ENCODE results near the gene METTL26. TPM values are rescaled to one million over a fixed set of nuclear protein-coding genes. Genes with fewer than 3 reads are reported as not detected.

The METTL26 gene
- total RNA-seq, 1 experiment from 2014 or later: 115 TPM

DNA sequence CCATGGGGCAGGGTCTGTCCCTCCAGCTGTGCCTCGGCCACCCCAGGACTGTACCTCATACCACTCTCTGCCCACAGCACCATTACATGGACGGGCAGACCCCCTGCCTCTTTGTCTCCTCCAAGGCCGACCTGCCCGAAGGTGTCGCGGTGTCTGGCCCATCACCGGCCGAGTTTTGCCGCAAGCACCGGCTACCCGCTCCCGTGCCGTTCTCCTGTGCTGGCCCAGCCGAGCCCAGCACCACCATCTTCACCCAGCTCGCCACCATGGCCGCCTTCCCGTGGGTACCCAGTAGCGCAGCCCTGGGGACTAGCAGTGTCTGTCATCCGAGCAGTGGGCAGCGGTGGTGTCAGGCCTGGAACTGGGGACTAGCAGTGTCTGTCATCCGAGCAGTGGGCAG lies 36.7 kb upstream of the METTL26 start:
- POLR2A ChIA-PET: no interaction called here
- no peaks in the 10 kb centered on the region for H3K27me3 Mint-ChIP-seq (ENCODE audit: low read depth)
- H3K4me1 Mint-ChIP-seq: peaks cover 12% of the 10 kb centered on the region
- TF ChIP-seq ZNF219 (CRISPR knock-in tag; IDR thresholded peaks at IDR 0.05; ENCODE audit: borderline replicate concordance) (no peak), MXD4 (CRISPR knock-in tag; IDR thresholded peaks at IDR 0.05; ENCODE audit: borderline replicate concordance) (no peak), ZNF263 (CRISPR knock-in tag; IDR thresholded peaks at IDR 0.05; ENCODE audit: low read depth) (no peak), CREB1 (CRISPR knock-in tag; IDR thresholded peaks at IDR 0.05) (no peak), TEAD1 (CRISPR knock-in tag; IDR thresholded peaks at IDR 0.05) (no peak), CBFB (CRISPR knock-in tag; IDR thresholded peaks at IDR 0.05; ENCODE audit: low read depth) (no peak), NR2C2 (CRISPR knock-in tag; IDR thresholded peaks at IDR 0.05) (no peak), ZBTB21 (CRISPR knock-in tag; IDR thresholded peaks at IDR 0.05; ENCODE audit: borderline replicate concordance) (no peak), SMAD3 (CRISPR knock-in tag; IDR thresholded peaks at IDR 0.05; ENCODE audit: borderline replicate concordance) (no peak)
- TF ChIP-seq, protein P1, sequence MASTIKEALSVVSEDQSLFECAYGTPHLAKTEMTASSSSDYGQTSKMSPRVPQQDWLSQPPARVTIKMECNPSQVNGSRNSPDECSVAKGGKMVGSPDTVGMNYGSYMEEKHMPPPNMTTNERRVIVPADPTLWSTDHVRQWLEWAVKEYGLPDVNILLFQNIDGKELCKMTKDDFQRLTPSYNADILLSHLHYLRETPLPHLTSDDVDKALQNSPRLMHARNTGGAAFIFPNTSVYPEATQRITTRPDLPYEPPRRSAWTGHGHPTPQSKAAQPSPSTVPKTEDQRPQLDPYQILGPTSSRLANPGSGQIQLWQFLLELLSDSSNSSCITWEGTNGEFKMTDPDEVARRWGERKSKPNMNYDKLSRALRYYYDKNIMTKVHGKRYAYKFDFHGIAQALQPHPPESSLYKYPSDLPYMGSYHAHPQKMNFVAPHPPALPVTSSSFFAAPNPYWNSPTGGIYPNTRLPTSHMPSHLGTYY (CRISPR knock-in tag; IDR thresholded peaks at IDR 0.05): no peak
- TF ChIP-seq, protein P2, sequence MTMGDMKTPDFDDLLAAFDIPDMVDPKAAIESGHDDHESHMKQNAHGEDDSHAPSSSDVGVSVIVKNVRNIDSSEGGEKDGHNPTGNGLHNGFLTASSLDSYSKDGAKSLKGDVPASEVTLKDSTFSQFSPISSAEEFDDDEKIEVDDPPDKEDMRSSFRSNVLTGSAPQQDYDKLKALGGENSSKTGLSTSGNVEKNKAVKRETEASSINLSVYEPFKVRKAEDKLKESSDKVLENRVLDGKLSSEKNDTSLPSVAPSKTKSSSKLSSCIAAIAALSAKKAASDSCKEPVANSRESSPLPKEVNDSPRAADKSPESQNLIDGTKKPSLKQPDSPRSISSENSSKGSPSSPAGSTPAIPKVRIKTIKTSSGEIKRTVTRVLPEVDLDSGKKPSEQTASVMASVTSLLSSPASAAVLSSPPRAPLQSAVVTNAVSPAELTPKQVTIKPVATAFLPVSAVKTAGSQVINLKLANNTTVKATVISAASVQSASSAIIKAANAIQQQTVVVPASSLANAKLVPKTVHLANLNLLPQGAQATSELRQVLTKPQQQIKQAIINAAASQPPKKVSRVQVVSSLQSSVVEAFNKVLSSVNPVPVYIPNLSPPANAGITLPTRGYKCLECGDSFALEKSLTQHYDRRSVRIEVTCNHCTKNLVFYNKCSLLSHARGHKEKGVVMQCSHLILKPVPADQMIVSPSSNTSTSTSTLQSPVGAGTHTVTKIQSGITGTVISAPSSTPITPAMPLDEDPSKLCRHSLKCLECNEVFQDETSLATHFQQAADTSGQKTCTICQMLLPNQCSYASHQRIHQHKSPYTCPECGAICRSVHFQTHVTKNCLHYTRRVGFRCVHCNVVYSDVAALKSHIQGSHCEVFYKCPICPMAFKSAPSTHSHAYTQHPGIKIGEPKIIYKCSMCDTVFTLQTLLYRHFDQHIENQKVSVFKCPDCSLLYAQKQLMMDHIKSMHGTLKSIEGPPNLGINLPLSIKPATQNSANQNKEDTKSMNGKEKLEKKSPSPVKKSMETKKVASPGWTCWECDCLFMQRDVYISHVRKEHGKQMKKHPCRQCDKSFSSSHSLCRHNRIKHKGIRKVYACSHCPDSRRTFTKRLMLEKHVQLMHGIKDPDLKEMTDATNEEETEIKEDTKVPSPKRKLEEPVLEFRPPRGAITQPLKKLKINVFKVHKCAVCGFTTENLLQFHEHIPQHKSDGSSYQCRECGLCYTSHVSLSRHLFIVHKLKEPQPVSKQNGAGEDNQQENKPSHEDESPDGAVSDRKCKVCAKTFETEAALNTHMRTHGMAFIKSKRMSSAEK (CRISPR knock-in tag; IDR thresholded peaks at IDR 0.05; ENCODE audit: borderline replicate concordance): no peak
- TF ChIP-seq, protein P3, sequence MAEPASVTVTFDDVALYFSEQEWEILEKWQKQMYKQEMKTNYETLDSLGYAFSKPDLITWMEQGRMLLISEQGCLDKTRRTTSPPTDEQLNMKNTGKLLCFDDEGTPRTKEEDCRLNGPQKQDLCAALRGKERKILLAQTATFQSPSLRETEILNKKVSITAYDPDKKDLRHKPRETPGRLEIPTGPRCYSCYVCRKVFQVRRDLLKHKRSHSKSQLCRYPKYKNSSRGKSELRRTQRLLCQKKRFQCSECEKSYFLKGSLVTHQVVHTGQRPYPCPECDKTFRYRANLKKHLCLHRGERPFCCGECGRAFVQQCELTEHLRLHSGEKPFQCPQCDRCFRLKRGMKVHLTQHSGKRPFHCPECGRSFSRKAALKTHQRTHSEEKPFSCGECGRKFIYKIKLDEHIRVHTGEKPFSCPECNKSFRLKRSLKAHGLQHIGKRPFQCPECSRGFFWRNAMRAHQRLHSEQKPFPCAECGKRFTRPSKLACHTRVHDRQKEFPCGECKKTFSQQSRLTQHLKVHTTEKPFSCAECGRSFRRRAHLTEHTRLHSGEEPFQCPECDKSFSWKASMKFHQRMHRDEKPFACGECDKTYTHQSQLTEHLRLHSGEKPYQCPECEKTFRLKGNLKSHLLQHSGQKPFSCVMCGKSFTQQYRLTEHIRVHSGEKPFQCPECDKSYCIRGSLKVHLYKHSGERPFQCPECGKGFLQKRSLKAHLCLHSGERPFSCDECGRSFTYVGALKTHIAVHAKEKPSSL (CRISPR knock-in tag; conservative IDR thresholded peaks at IDR 0.05): no peak
- TF ChIP-seq, protein P4, sequence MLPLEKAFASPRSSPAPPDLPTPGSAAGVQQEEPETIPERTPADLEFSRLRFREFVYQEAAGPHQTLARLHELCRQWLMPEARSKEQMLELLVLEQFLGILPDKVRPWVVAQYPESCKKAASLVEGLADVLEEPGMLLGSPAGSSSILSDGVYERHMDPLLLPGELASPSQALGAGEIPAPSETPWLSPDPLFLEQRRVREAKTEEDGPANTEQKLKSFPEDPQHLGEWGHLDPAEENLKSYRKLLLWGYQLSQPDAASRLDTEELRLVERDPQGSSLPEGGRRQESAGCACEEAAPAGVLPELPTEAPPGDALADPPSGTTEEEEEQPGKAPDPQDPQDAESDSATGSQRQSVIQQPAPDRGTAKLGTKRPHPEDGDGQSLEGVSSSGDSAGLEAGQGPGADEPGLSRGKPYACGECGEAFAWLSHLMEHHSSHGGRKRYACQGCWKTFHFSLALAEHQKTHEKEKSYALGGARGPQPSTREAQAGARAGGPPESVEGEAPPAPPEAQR (CRISPR knock-in tag; IDR thresholded peaks at IDR 0.05): no peak
- CTCF ChIA-PET: no interaction called here
- no peak overlapping the region for H3K27ac Mint-ChIP-seq
- no peaks in the 10 kb centered on the region for H3K9me3 Mint-ChIP-seq
- DNase-seq (ENCODE audit: low spot score): no peak
- no peak for ATAC-seq
- no peak overlapping the region for H3K4me3 Mint-ChIP-seq
- H3K36me3 Mint-ChIP-seq: peaks cover 11% of the 10 kb centered on the region

DNA sequence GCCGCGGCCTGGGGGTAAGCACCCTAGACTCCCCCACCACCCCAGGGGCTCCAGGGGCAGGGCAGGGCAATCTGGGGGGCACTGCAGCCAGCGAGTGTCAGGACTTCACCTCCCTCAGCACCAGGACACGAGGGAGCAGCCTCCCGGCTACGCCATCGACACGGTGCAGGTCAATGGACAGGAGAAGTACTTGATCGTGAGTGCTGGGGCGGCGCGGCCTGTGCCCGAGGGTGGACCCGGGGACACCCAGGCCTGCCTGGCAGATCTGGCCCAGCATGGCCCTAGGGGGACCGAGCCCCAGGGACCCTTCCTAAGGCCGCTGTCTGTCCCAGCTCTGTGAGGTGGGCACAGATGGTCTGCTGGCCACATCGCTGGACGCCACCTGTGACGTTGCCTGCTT lies 36.3 kb upstream of the METTL26 start:
- Mint-ChIP-seq H3K27me3 (ENCODE audit: low read depth) (no peaks in the 10 kb centered on the region), H3K9me3 (no peaks in the 10 kb centered on the region), H3K27ac (no peak overlapping the region), H3K36me3 (peaks cover 11% of the 10 kb centered on the region), H3K4me1 (peaks cover 12% of the 10 kb centered on the region), H3K4me3 (no peak overlapping the region)
- no peak for ATAC-seq
- ChIA-PET POLR2A (no interaction called here), CTCF (interaction anchor here (0.7 kb wide), 1 partner anchor 12 kb away, joined by 4 read pairs; no protein-coding TSS in a partner anchor)
- DNase-seq (ENCODE audit: low spot score): no peak
- no peak for TF ChIP-seq PRRX2 (CRISPR knock-in tag; IDR thresholded peaks at IDR 0.05)
- TF ChIP-seq FOXP1 (CRISPR knock-in tag; IDR thresholded peaks at IDR 0.05; ENCODE audit: borderline replicate concordance): no peak
- TF ChIP-seq, protein P5, sequence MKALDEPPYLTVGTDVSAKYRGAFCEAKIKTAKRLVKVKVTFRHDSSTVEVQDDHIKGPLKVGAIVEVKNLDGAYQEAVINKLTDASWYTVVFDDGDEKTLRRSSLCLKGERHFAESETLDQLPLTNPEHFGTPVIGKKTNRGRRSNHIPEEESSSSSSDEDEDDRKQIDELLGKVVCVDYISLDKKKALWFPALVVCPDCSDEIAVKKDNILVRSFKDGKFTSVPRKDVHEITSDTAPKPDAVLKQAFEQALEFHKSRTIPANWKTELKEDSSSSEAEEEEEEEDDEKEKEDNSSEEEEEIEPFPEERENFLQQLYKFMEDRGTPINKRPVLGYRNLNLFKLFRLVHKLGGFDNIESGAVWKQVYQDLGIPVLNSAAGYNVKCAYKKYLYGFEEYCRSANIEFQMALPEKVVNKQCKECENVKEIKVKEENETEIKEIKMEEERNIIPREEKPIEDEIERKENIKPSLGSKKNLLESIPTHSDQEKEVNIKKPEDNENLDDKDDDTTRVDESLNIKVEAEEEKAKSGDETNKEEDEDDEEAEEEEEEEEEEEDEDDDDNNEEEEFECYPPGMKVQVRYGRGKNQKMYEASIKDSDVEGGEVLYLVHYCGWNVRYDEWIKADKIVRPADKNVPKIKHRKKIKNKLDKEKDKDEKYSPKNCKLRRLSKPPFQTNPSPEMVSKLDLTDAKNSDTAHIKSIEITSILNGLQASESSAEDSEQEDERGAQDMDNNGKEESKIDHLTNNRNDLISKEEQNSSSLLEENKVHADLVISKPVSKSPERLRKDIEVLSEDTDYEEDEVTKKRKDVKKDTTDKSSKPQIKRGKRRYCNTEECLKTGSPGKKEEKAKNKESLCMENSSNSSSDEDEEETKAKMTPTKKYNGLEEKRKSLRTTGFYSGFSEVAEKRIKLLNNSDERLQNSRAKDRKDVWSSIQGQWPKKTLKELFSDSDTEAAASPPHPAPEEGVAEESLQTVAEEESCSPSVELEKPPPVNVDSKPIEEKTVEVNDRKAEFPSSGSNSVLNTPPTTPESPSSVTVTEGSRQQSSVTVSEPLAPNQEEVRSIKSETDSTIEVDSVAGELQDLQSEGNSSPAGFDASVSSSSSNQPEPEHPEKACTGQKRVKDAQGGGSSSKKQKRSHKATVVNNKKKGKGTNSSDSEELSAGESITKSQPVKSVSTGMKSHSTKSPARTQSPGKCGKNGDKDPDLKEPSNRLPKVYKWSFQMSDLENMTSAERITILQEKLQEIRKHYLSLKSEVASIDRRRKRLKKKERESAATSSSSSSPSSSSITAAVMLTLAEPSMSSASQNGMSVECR (CRISPR knock-in tag; IDR thresholded peaks at IDR 0.05; ENCODE audit: borderline replicate concordance): no peak
- TF ChIP-seq, protein P6, sequence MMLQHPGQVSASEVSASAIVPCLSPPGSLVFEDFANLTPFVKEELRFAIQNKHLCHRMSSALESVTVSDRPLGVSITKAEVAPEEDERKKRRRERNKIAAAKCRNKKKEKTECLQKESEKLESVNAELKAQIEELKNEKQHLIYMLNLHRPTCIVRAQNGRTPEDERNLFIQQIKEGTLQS (CRISPR knock-in tag; conservative IDR thresholded peaks at IDR 0.05): no peak
- no peak for TF ChIP-seq ZNF121 (CRISPR knock-in tag; IDR thresholded peaks at IDR 0.05)
- no peak for TF ChIP-seq CREM (CRISPR knock-in tag; IDR thresholded peaks at IDR 0.05)
- TF ChIP-seq, protein P7, sequence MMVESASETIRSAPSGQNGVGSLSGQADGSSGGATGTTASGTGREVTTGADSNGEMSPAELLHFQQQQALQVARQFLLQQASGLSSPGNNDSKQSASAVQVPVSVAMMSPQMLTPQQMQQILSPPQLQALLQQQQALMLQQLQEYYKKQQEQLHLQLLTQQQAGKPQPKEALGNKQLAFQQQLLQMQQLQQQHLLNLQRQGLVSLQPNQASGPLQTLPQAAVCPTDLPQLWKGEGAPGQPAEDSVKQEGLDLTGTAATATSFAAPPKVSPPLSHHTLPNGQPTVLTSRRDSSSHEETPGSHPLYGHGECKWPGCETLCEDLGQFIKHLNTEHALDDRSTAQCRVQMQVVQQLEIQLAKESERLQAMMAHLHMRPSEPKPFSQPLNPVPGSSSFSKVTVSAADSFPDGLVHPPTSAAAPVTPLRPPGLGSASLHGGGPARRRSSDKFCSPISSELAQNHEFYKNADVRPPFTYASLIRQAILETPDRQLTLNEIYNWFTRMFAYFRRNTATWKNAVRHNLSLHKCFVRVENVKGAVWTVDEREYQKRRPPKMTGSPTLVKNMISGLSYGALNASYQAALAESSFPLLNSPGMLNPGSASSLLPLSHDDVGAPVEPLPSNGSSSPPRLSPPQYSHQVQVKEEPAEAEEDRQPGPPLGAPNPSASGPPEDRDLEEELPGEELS (CRISPR knock-in tag; IDR thresholded peaks at IDR 0.05): no peak
- no peak for TF ChIP-seq ZNF263 (CRISPR knock-in tag; IDR thresholded peaks at IDR 0.05; ENCODE audit: low read depth)

Data from WTC11 (cell line).